ENCODE measurements around the gene TMEM101. TPM values are rescaled to one million over a fixed set of nuclear protein-coding genes. Genes with fewer than 3 reads are reported as not detected.

The TMEM101 gene
- total and polyA plus RNA-seq, 10 of the 15 experiments (the other 5 are each of a cell fraction or from before 2014, with no cell fraction given) = 18.4 to 72.5 (median 35.9) TPM

DNA sequence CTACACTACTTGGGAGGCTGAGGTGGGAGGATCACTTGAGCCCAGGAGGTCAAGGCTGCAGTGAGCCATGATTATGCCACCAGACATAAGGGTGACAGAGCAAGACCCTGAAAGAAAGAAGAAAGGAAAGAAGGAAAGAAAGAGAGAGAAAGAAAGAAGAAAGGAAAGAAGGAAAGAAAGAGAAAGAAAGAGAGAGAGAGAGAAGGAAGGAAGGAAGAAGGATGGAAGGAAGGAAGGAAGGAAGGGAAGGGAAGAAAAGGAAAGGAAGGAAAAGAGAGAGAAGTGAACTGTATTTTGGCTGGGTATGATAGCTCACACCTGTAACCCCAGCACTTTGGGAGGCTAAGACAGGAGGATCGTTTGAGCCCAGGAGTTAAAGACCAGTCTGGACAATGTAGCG, 36.7 kb downstream of the TMEM101 start:
- Histone ChIP-seq H3K9ac (ENCODE audit: control insufficient read depth, insufficient read depth, low read length) (no peak overlapping the region), H2AFZ (ENCODE audit: control insufficient read depth, low read depth, low read length) (no peak overlapping the region), H3K27me3 (replicated peaks in 1 of 2; ENCODE audit: control insufficient read depth in 2 of 2, insufficient read depth in 2 of 2, low read length in 1 of 2) (peaks cover 5 to 7% of the 10 kb centered on the region in 2 experiments; a peak in 3 of 4 replicates), H3K4me3 (no peak overlapping the region), H3K27ac (ENCODE audit: control insufficient read depth, insufficient read depth) (no peak overlapping the region), H3K4me2 (ENCODE audit: control insufficient read depth, insufficient read depth) (no peak overlapping the region), H3K79me2 (ENCODE audit: control insufficient read depth, insufficient read depth, low read length) (no peaks in the 10 kb centered on the region), H3K36me3 (ENCODE audit: control insufficient read depth in 2 of 2, insufficient read depth in 2 of 2, low read length in 1 of 2) (no peaks in the 10 kb centered on the region), H4K20me1 (ENCODE audit: control insufficient read depth, insufficient read depth) (no peaks in the 10 kb centered on the region), H3K4me1 (ENCODE audit: control insufficient read depth, insufficient read depth, low read length) (no peaks in the 10 kb centered on the region), H3K9me3 (replicated peaks; ENCODE audit: control insufficient read depth, insufficient read depth, low read length) (no peaks in the 10 kb centered on the region)
- DNase-seq (ENCODE audit: low read depth, low spot score) (no peak), ATAC-seq (no peak), FAIRE-seq (no peak)
- CTCF ChIA-PET = no interaction called here
- RAD21 ChIA-PET (ENCODE audit: unreplicated experiment) = no interaction called here
- WGBS (ENCODE audit: insufficient coverage, insufficient replicate concordance, low lambda C conversion rate, missing lambda C conversion rate) = 31% methylated on average over 2 of the region's 2 CpGs
- SMC1A ChIA-PET (ENCODE audit: uncharacterized antibody, unreplicated experiment) = no interaction called here
- no TSS peak for BruUV-seq (replicated peaks)
- in situ Hi-C loops (cut with MboI) (no loop called here), intact Hi-C loops (cut with micrococcal nuclease; ENCODE audit: unreplicated experiment) (no loop called here)
- POLR2A ChIA-PET = no interaction called here
- no peak for TF ChIP-seq EZH2 (IDR thresholded peaks at IDR 0.05; ENCODE audit: borderline replicate concordance, control insufficient read depth, low read depth, low read length)
- no peak for TF ChIP-seq EED (IDR thresholded peaks at IDR 0.05; ENCODE audit: low read depth)
- no peak for TF ChIP-seq CREM (IDR thresholded peaks at IDR 0.05; ENCODE audit: low read depth)
- TF ChIP-seq, protein P1, sequence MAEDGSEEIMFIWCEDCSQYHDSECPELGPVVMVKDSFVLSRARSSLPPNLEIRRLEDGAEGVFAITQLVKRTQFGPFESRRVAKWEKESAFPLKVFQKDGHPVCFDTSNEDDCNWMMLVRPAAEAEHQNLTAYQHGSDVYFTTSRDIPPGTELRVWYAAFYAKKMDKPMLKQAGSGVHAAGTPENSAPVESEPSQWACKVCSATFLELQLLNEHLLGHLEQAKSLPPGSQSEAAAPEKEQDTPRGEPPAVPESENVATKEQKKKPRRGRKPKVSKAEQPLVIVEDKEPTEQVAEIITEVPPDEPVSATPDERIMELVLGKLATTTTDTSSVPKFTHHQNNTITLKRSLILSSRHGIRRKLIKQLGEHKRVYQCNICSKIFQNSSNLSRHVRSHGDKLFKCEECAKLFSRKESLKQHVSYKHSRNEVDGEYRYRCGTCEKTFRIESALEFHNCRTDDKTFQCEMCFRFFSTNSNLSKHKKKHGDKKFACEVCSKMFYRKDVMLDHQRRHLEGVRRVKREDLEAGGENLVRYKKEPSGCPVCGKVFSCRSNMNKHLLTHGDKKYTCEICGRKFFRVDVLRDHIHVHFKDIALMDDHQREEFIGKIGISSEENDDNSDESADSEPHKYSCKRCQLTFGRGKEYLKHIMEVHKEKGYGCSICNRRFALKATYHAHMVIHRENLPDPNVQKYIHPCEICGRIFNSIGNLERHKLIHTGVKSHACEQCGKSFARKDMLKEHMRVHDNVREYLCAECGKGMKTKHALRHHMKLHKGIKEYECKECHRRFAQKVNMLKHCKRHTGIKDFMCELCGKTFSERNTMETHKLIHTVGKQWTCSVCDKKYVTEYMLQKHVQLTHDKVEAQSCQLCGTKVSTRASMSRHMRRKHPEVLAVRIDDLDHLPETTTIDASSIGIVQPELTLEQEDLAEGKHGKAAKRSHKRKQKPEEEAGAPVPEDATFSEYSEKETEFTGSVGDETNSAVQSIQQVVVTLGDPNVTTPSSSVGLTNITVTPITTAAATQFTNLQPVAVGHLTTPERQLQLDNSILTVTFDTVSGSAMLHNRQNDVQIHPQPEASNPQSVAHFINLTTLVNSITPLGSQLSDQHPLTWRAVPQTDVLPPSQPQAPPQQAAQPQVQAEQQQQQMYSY (CRISPR knock-in tag; IDR thresholded peaks at IDR 0.05) = no peak
- no peak for TF ChIP-seq SMC3 (IDR thresholded peaks at IDR 0.05; ENCODE audit: borderline replicate concordance, low read length)
- no peak for TF ChIP-seq FOXK2 (IDR thresholded peaks at IDR 0.05)
- TF ChIP-seq TCF12 (IDR thresholded peaks at IDR 0.05; ENCODE audit: low read depth, low read length) = no peak
- no peak for TF ChIP-seq SUZ12 (IDR thresholded peaks at IDR 0.05; ENCODE audit: unreplicated experiment)
- TF ChIP-seq HDGF (IDR thresholded peaks at IDR 0.05) = no peak
- TF ChIP-seq, protein P2, sequence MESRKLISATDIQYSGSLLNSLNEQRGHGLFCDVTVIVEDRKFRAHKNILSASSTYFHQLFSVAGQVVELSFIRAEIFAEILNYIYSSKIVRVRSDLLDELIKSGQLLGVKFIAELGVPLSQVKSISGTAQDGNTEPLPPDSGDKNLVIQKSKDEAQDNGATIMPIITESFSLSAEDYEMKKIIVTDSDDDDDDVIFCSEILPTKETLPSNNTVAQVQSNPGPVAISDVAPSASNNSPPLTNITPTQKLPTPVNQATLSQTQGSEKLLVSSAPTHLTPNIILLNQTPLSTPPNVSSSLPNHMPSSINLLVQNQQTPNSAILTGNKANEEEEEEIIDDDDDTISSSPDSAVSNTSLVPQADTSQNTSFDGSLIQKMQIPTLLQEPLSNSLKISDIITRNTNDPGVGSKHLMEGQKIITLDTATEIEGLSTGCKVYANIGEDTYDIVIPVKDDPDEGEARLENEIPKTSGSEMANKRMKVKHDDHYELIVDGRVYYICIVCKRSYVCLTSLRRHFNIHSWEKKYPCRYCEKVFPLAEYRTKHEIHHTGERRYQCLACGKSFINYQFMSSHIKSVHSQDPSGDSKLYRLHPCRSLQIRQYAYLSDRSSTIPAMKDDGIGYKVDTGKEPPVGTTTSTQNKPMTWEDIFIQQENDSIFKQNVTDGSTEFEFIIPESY (IDR thresholded peaks at IDR 0.05) = no peak
- no peak for TF ChIP-seq STAT3 (IDR thresholded peaks at IDR 0.05; ENCODE audit: low read depth, low read length)
- TF ChIP-seq TAF1 (IDR thresholded peaks at IDR 0.05; ENCODE audit: borderline replicate concordance, low read depth, low read length) = no peak
- TF ChIP-seq RFX5 (IDR thresholded peaks at IDR 0.05; ENCODE audit: low read depth, low read length) = no peak
- TF ChIP-seq, protein P3, sequence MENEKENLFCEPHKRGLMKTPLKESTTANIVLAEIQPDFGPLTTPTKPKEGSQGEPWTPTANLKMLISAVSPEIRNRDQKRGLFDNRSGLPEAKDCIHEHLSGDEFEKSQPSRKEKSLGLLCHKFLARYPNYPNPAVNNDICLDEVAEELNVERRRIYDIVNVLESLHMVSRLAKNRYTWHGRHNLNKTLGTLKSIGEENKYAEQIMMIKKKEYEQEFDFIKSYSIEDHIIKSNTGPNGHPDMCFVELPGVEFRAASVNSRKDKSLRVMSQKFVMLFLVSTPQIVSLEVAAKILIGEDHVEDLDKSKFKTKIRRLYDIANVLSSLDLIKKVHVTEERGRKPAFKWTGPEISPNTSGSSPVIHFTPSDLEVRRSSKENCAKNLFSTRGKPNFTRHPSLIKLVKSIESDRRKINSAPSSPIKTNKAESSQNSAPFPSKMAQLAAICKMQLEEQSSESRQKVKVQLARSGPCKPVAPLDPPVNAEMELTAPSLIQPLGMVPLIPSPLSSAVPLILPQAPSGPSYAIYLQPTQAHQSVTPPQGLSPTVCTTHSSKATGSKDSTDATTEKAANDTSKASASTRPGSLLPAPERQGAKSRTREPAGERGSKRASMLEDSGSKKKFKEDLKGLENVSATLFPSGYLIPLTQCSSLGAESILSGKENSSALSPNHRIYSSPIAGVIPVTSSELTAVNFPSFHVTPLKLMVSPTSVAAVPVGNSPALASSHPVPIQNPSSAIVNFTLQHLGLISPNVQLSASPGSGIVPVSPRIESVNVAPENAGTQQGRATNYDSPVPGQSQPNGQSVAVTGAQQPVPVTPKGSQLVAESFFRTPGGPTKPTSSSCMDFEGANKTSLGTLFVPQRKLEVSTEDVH (IDR thresholded peaks at IDR 0.05; ENCODE audit: low read depth, partially characterized antibody) = no peak
- no peak for TF ChIP-seq ZNF274 (IDR thresholded peaks at IDR 0.05; ENCODE audit: insufficient read depth, insufficient read length)
- no peak for TF ChIP-seq EGR1 (IDR thresholded peaks at IDR 0.05; ENCODE audit: borderline replicate concordance in 1 of 2, low read depth in 2 of 2, low read length in 2 of 2)
- TF ChIP-seq, protein P4, sequence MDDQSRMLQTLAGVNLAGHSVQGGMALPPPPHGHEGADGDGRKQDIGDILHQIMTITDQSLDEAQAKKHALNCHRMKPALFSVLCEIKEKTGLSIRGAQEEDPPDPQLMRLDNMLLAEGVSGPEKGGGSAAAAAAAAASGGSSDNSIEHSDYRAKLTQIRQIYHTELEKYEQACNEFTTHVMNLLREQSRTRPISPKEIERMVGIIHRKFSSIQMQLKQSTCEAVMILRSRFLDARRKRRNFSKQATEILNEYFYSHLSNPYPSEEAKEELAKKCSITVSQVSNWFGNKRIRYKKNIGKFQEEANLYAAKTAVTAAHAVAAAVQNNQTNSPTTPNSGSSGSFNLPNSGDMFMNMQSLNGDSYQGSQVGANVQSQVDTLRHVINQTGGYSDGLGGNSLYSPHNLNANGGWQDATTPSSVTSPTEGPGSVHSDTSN (IDR thresholded peaks at IDR 0.05; ENCODE audit: insufficient replicate concordance, low read depth, low read length) = no peak
